GM15510 (cell line): ENCODE measurements around the gene IL7R.

ENCODE experiments used
- POLR2A ChIP-seq: IDR thresholded peaks from 3 replicates; pipeline ENCODE4 v1.6.1; 2011; ENCODE audit warnings: borderline replicate concordance; ENCODE audit not compliant: insufficient read length; ENCODE audit errors: extremely low read depth

The IL7R gene

DNA sequence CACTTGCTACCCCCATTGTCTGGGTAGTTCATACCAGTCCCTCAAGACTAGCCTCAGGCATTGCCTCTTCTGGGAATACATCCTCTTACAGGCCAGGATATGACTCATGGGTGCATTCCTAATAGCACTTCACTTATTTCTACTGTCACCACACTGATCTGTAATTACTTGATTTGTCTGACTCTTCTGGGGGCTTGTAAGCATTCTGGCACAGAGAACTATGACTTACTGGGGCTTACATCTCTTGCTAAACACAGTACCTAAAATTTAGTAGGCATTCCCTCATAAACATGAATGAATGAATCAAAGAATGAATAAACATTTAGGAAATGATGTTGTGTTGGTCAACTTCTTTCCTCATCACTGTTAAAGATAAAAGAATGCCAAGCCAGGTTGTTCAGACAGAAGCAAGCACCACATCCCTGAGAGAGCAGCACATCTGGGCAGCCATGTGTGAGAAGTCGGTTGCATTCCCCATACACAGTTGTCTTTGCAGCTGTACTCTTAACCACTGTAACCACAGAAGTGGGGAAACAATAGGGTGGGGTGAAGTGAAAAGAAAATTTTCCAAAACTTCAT, 27.6 kb downstream of the IL7R start:
- no peak for TF ChIP-seq POLR2A

DNA sequence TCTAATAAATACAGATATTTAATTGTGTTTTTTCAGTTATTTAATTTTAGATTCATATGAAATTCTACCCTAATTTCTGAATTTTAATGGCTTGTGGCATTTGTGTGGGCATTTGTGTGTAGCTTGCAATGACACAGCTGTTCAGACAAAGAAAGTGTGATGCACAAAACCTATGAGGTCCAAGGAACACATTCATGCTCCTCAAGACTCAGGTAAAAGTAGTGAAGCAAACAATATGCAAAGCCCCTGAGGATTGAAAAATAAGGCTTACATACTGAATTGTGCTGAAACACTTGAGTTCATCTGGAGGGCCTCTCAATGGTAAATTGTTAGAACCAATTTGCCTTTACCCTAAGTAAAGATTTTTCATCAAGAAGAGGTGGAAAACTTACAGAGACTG, 28.1 kb downstream of the IL7R start:
- no peak for TF ChIP-seq POLR2A

- no peak for TF ChIP-seq POLR2A
Measured at GRCh38 chr5:35886381-35886780, 29.7 kb downstream of the IL7R start.

GRCh38 chr5:35887321-35888100, 30.8 kb downstream of the IL7R start:
- no peak for TF ChIP-seq POLR2A

GRCh38 chr5:35890021-35891020, 33.6 kb downstream of the IL7R start:
- TF ChIP-seq POLR2A = no peak

- TF ChIP-seq POLR2A = no peak
Measured at GRCh38 chr5:35894131-35894530, 37.4 kb downstream of the IL7R start.

DNA sequence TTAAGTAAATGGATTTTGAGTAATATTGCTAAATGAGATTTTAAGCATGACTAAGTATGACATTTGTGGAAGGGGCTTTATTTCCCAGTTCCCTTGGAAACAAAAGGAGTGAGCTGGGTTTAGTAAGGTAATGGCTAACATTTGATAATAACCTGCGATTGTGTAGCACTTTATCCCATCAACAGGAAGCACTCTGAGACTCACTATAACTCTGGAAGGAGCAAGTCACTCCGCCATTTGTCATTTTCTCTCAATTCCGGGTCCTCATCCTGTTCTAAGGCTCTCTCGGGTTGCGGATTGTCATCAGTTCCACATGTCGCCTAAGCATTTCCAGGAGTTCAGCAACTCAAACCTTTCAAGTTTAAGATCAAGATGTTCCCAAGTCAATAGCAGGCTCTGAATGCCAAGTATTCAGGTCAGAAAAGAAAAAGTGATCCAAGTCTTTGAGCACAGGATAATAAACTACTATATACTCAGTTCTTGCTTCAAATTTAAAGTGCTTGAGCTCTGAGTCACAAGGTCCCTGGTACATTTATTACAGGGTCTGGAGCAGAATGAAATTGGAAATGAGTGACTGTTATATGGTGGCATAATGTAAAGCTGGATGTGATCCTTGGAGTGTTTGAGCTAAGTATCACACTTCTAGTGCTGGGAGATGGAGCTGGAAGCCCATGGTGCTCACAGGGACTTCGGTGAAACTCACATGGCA, 42.4 kb downstream of the IL7R start:
- no peak for TF ChIP-seq POLR2A

- TF ChIP-seq POLR2A = no peak
Measured at GRCh38 chr5:35899800-35900199, 43.1 kb downstream of the IL7R start.

GRCh38 chr5:35900972-35901695, 44.4 kb downstream of the IL7R start:
- no peak for TF ChIP-seq POLR2A

DNA sequence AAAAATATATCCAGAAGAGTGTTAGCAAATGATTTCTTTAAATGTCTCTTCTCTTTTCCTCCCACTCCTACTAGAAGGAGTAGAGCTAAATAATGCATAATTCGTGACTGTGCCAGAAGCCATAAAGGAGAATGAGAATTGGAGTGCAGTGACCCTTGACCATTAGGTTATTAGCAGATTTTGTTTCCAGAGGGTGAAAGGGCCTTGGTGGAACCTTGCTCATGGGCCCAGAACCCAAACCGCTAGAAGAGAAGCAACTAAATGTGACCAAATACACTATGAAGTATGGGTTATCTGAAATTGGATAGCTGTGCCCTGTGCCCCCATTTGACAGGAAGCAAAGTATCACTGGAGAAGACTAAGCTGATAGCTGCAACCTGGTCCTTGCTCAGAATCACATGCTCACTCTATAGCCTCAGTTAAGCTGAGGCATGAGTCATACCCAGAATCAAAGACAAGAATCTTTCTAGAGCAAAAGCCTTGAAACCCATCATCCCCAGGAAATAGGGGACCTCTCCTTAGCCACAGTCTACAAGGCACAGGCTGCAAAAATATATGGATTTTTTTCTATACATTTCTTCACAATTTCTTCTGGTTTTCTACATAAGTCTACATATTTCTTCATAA, 45.5 kb downstream of the IL7R start:
- no peak for TF ChIP-seq POLR2A

DNA sequence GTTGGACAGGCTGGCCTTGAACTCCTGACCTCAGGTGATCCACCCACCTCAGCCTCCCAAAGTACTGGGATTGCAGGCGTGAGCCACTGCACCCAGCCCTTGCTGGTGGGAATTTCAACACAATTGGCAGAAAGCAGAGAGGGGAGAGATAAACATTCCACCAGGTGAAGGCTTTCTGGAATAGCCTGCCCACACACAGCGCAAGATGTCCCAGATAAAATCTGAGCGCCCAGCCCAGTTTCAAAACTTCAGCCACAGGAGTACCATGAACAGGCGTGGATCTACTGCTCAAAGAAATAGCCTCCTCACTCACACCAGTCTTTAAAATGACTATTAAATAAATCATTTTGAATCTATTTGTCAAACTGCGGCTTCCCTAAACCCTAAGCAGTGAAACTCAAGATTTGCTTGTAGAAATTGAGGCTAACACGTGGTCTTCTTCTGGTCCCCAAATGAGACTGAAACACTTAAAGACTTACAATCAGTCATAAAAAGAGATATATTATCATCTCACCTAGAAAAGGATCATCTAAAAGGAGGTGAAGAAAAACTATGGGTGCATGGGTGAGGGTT, 47.0 kb downstream of the IL7R start:
- no peak for TF ChIP-seq POLR2A

- TF ChIP-seq POLR2A = no peak
Measured at GRCh38 chr5:35904443-35905132, 47.9 kb downstream of the IL7R start.

- no peak for TF ChIP-seq POLR2A
Measured at GRCh38 chr5:35908228-35908627, 51.5 kb downstream of the IL7R start.
